ENCODE results near the gene STAT5B. TPM values are rescaled to one million over a fixed set of nuclear protein-coding genes. Genes with fewer than 3 reads are reported as not detected.

STAT5B gene
- total and polyA plus RNA-seq, 2 of the 13 experiments (the other 11 are each of a cell fraction or from before 2014, with no cell fraction given): 21.0 to 42.8 TPM

- no peak for TF ChIP-seq ZNF646 (CRISPR knock-in tag; IDR thresholded peaks at IDR 0.05)
- peak; percentile 95 for TF ChIP-seq ZNF687 (CRISPR knock-in tag; IDR thresholded peaks at IDR 0.05)
- TF ChIP-seq ESRRA (CRISPR knock-in tag; IDR thresholded peaks at IDR 0.05; ENCODE audit: low read depth): peak; percentile 56; the same call in 1 of the 2 replicates
- TF ChIP-seq ZNF446 (CRISPR knock-in tag; IDR thresholded peaks at IDR 0.05): no peak
- TF ChIP-seq ZNF280B (CRISPR knock-in tag; IDR thresholded peaks at IDR 0.05; ENCODE audit: borderline replicate concordance): peak; percentile 83
- peak; percentile 37; the same call in 1 of the 2 replicates for TF ChIP-seq SMAD1 (CRISPR knock-in tag; IDR thresholded peaks at IDR 0.05; ENCODE audit: borderline replicate concordance, low read depth)
- peak; percentile 79 for TF ChIP-seq TFE3 (CRISPR knock-in tag; IDR thresholded peaks at IDR 0.05)
- TF ChIP-seq ETV5 (CRISPR knock-in tag; IDR thresholded peaks at IDR 0.05; ENCODE audit: borderline replicate concordance): peak; percentile 94
- TF ChIP-seq ZNF547 (CRISPR knock-in tag; IDR thresholded peaks at IDR 0.05): peak; percentile 42; the same call in 1 of the 2 replicates
- TF ChIP-seq FUBP1 (CRISPR knock-in tag; IDR thresholded peaks at IDR 0.05; ENCODE audit: borderline replicate concordance): no peak
Observed at GRCh38 chr17:42193969-42194899, 82.0 kb downstream of the STAT5B start, which contains the start of gene GHDC (continued).
